GM23248 (cell line): ENCODE data around the gene APH1A.

ENCODE experiments used
- EZH2 ChIP-seq: fragments of 200-600 bp; sonication (generic); IDR thresholded peaks from 2 replicates; pipeline ENCODE4 v1.6.1; 2018; ENCODE audit warnings: antibody characterized with exemption, mild to moderate bottlenecking; ENCODE audit not compliant: insufficient read depth, poor library complexity, severe bottlenecking
- EZH2phosphoT487 ChIP-seq: fragments of 200-600 bp; sonication (generic); IDR thresholded peaks from 2 replicates; pipeline ENCODE4 v1.6.1; 2018; ENCODE audit warnings: antibody characterized with exemption, moderate library complexity, mild to moderate bottlenecking, low read depth; ENCODE audit not compliant: insufficient read depth

GRCh38 chr1:150302902-150303301, 34.1 kb upstream of the APH1A start:
- TF ChIP-seq EZH2phosphoT487 (no peak), EZH2 (no peak)
